ENCODE data around the gene GTF2H4.
"Not testable (repeated sequence)": the region's sequence is repeated elsewhere in the genome, so short reads cannot be mapped to it uniquely, and the experiment has no call there.

GTF2H4 gene

DNA sequence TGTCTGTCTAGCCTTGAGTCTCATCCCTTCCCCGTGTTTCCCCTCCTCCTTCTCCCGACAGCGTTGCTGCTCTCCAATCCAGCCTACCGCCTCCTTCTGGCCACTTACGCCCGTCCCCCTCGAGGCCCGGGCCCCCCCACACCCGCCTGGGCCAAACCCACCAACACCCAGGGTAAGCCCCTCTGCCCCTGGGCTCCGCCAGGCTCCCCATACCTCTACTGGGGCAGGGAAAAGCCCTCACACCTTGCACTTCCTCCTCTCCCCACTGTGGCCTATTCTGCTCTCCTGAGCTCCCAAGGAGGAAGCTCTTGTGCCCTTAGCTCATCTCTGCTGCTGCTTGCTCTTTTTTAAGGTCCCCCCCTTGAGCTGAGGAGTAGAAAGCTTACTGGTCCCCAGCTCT lies 12.7 kb upstream of the GTF2H4 start:
- DNase-seq: no peak

DNA sequence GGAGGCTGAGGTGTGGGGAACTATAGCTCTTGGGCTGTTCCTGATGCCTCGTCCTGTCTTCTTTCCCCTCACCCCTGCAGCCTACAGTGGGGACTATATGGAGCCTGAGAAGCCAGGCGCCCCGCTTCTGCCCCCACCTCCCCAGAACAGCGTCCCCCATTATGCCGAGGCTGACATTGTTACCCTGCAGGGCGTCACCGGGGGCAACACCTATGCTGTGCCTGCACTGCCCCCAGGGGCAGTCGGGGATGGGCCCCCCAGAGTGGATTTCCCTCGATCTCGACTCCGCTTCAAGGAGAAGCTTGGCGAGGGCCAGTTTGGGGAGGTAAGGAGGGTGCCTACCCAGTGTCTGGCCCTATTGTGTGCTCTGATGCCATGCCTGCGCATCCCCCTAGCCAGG lies 11.5 kb upstream of the GTF2H4 start:
- no peak for DNase-seq

DNA sequence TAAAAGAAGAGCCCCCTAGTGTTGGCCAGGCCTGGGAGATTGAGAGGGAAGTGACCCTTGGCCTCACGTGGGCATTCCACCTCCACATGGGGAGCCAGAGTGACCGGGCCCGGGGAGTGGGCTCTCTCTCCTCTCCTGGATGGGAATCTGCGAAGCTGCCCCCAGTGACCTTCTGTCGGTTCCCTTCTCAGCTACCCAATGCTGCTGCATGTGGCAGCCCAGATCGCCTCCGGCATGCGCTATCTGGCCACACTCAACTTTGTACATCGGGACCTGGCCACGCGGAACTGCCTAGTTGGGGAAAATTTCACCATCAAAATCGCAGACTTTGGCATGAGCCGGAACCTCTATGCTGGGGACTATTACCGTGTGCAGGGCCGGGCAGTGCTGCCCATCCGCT lies 10.1 kb upstream of the GTF2H4 start:
- no peak for DNase-seq

DNA sequence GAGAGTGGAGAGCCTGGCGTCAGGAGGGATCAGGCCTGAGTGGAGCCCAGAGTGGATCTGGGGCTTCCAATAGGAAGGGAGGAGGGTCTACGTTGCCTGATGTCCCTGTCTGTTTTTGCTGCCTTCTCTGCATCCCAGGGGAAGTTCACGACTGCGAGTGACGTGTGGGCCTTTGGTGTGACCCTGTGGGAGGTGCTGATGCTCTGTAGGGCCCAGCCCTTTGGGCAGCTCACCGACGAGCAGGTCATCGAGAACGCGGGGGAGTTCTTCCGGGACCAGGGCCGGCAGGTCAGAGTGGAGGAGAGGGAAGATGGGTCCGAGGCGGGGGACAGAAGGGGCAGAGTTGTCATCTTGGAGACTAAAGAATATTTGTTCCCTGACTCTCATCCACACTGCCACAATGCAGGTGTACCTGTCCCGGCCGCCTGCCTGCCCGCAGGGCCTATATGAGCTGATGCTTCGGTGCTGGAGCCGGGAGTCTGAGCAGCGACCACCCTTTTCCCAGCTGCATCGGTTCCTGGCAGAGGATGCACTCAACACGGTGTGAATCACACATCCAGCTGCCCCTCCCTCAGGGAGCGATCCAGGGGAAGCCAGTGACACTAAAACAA lies 9.2 kb upstream of the GTF2H4 start:
- no peak for DNase-seq

DNA sequence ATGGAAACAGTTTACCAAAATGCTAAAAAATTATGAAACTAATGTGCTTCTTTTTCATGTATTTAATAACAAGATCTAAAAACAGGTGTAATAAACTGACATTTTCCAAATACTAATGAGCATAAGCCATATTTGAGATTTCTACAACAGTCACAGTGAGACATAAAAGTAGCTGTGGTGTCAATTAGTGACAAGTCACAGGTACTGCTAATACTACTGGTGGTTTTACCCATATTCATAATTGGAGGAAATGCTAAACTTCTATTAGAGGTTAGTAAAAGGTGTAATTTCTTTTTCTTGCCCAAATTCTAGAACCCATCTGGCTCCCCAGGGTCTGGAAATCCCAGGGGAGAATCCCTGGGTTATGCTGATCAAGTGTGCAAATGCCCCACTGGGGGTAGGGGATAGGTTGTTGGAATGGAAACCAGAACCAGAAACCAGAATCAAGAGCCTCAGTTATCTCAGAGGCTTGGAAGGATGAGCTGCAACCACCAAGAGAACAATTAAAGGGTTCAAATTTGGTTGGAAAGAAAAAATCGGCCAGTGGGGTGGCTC lies 7.1 kb upstream of the GTF2H4 start:
- no peak for DNase-seq

DNA sequence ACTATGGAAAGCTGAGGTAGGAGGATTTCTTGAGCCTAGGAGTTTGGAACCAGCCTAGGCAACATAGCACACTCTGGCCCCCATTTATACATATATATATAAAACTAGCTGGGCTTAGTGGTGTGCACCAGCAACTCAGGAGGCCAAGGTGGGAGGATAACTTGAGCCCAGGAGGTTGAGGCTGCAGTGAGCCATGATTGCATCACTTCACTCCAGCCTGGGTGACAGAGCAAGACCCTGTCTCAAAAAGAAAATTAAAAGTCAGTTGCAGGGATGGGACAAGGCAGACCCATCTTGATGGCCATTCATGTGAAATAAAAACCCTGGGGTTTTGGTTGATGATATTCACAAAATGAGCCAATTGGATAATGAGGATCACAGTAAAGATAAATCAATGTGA lies 6.6 kb upstream of the GTF2H4 start:
- DNase-seq: no peak

DNA sequence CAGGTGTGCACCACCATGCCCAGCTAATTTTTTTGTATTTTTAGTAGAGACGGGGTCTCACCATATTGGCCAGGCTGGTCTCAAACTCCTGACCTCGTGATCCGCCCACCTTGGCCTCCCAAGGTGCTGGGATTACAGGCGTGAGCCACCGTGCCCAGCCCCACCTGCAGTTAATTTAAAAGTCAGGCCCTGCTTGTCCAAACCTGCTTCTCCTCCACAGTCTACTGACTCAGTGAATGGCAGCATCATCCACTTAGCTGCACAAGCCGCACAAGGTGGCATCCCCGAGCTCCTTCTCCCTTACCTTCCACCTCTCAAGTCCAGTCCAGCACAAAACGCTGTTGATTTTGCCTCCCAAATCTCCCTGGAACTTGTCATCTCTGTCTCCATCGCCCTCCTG lies 5.8 kb upstream of the GTF2H4 start:
- not testable (repeated sequence) for DNase-seq

DNA sequence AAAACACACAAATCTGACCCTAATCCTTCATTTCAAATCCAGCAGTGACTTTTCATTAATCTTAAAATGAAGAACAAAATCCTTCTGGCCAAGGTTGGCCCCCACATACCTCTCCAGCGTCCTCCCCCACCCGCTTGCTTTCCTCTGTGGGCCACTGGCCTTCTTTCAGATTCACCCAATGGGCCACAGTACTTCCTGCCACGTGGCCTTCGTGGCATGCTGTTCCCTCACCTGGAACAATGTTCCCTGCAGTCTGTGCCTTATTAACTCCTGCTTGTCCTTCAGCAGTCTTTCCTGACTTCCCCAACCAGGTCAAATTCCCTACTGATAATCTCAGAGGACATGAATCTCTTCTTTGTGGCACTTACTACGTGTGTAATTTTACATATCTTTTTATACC lies 5.3 kb upstream of the GTF2H4 start:
- DNase-seq: no peak

DNA sequence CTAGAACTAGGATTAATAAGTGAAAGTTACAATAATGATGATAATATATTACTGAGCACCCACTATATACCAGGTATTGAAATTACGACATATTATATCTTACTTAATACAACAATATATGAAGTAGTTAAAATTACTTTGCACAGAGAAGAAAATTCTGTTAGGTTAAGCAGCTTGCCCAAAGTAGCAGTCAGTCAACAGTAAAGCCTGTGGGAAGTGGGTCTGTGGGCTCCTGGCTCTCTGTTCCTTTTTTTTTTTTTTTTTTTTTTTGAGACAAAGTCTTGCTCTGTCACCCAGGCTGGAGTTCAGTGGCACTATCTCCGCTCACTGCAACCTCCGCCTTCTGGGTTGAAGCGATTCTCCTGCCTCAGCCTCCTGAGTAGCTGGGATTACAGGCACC lies 4.8 kb upstream of the GTF2H4 start:
- DNase-seq: no peak

DNA sequence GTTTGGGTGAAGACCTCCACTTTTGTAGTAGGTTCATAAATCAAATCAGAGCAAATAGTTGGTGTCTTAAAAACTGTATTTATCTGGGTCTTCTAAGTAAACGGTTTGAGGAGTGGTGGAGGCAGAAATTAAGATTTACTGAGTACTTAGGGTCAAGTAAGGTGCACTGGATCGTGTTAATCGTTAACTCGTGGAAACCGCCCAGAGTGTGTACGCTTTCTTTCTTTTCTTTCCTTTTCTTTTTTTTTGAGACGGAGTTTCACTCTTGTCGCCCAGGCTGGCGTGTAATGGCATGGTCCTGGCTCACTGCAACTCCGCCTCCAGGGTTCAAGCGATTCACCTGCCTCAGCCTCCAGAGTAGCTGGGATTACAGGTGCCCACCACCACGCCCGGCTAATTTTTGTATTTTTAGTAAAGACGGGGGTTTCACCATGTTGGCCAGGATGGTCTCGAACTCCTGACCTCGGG lies 683 bp upstream of the GTF2H4 start:
- DNase-seq: not testable (repeated sequence)

DNA sequence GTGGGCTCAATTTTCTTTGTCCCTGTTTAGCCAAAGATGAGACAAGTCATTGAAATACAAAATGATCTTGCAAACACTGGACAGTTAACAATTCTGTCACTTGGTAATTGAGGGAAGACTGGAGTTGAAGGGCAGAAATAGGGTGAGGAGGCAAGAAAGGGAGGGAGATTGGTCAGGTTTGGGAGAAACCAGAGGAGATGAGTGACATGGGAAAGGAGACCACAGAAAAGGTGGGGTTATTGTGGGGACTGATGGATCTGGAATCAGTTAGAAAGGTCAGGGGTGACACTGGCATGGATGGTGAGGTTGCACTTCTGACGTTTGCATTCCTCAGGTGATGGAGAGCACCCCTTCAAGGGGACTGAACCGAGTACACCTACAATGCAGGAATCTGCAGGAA lies 693 bp downstream of the GTF2H4 start:
- no peak for DNase-seq

DNA sequence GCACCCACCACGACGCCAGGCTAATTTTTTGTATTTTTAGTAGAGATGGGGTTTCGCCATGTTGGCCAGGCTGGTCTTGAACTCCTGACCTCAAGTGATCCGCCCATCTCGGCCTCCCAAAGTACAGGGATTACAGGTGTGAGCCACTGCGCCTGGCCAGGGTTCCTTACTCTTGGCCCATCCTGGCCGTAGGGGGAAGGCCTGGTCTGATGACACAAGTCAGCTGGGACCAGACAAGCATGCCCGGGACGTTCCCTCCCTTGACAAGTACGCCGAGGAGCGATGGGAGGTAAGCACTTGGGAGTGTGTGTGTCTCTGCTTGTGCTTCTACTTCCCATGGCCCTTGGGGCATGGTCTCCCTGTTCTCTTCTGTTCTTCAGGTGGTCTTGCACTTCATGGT lies 2.5 kb downstream of the GTF2H4 start:
- DNase-seq: not testable (repeated sequence)

DNA sequence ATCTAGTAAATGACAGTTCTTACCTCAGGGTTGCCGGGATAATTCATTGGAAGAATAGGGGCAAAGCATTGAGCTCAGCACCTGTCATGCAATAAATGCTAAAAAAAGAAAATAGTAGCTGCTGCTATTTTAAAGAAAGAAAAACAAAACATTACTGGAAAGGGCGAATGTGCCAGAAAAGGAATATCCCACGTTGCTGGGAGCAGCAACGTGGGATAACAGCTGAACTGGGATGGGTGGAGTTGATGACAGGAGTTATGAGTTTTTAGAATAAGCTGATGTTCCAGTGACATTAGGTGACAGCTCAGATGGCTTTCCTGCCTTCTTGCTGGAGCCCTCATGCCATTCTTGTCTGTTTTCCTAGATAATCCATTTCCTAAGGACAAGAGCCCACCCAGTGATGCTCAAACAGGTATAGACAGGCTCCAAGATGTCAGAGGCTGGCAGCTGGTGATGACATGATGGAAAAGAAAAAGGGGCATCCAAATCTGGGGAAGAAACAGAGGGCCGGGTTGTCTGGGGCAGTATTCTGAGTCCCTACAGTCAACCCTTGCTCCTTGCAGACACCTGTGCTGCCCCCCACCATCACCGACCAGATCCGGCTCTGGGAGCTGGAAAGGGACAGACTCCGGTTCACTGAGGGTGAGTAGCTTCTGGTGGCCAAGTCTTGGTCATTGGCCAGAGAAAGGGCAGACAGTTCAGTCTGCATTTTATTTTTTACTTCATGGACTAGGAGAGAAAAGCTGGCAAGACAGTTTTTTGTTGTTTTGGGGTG lies 4.9 kb downstream of the GTF2H4 start:
- no peak for DNase-seq

DNA sequence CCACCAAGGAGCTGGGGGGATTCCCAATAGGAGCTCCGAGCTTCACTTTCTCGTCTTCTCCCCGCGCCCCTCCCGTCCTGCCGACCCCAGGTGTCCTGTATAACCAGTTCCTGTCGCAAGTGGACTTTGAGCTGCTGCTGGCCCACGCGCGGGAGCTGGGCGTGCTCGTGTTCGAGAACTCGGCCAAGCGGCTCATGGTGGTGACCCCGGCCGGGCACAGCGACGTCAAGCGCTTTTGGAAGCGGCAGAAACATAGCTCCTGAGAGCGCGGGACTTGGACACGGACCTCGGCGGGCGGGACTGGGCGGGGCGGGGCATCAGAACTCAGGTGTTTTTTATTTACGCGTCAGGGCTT lies 5.7 kb downstream of the GTF2H4 start:
- no peak for DNase-seq

DNA sequence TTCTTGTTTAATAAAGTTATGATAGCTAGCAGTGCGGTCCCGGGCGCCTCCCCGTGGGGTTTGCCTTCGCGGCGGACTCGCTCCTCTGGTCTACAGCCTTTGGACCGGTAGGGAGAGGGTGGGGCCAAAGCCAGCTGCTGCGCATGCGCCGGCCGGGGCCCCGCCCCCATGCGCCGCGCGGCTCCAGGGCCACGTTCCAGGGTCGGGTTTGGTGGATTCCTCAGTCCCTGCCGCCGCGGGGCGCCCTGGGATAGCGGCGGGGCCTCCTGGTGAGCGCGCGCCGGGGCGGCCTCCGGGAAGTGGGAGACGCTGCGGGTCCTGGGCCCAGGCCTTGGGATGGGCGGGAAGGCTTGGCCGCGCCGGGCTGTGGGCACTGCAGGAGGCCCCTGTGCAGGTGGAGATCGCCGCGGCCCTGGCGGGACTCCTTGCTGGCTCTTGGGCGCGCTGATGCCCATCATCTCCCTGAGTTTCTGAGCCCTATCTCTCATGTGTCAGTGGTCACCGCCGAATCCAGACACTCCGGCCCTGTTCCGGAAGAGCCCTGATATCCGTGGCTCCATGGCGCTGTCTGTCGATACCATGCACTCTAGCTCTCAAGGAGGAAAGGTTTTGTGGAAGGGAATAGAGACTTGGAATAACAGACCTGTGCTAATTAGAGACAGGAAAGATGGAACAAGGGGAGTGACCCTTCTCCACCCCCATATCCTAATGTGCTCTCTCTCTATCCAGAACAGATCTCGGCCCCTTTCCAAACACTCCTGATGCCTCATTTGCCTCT lies 6.3 kb downstream of the GTF2H4 start, which contains the start of gene VARS2:
Gene VARS2, plus strand, starts transcription at position 163 of the 778 bp plus-strand sequence. Its CDS starts 599 bp downstream, at position 762.
- peak; percentile 92 for DNase-seq

DNA sequence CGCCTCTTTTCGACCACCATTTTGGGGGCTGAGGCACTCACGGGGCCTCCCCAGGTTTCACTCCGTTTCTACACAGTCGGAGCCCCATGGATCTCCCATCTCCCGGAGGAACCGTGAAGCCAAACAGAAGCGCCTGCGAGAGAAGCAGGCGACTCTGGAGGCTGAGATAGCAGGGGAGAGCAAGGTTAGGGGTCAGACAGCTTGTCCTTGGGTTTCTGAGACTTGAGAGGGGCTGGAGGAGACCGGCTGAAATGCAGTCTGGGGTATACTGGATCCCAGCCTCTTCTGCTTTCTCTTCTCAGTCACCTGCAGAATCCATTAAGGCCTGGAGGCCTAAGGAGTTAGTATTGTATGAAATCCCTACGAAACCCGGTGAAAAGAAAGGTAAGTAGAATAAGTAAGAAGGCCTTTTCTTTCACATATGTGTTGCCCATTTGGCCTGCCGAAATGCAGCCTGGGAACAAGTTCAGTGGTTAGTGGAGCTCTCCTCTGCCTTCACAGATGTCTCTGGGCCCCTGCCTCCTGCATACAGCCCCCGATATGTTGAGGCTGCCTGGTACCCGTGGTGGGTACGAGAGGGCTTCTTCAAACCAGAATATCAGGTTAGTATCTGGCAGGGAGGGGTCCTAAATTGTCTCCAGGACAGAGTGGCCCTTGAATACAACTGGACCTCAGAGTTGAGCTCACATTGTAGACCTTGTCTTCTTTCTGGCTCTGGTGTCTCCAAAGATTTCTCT lies 7.0 kb downstream of the GTF2H4 start:
- DNase-seq: no peak

DNA sequence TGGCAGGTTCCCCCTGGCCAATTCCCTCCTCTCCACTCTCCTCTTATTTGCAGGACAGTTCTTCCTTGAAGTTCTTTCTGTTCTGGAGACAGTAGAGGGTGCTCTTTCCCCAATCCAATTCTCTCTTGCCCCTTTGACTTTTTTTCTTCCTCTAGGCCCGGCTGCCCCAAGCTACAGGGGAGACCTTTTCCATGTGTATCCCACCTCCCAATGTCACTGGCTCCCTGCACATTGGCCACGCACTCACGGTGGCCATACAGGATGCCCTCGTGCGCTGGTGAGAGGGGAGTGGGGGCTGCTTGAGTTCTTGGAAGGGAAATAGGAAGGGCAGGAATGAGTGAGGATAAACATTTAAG lies 7.6 kb downstream of the GTF2H4 start:
- peak; percentile 70 for DNase-seq

DNA sequence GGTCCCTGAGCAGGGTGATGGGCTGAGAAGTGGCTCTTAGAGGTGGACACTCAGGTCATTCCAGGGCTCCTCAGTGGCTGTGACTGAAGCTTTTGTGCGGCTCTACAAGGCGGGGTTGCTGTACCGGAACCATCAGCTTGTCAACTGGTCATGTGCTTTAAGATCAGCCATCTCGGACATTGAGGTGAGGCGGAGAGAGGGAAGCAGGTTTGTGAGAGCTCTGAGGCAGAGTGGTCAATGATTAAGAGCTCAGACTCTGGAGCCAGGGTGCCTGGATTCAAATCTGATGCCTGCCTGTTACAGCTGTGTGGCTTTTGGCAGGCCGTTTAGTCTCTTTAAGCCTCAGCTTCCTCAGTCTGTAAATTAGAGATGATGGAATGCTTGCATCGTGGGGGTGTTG lies 9.0 kb downstream of the GTF2H4 start:
- no peak for DNase-seq

DNA sequence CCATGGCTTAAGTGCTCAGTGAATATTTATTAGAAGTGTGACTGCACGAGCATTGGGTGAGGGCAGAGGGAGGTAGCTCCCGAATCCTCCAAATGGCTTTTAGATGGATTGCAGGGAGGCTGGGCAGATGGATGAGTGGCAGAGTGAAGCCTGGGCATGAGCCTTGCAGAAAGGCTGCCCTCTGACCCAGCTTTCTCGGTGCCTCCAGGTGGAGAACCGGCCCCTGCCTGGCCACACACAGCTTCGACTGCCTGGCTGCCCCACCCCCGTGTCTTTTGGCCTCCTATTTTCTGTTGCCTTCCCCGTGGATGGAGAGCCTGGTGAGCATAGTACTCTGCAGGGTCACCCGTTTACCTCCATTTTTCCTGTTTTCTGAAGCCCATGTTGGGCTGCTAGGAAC lies 9.5 kb downstream of the GTF2H4 start:
- no peak for DNase-seq

DNA sequence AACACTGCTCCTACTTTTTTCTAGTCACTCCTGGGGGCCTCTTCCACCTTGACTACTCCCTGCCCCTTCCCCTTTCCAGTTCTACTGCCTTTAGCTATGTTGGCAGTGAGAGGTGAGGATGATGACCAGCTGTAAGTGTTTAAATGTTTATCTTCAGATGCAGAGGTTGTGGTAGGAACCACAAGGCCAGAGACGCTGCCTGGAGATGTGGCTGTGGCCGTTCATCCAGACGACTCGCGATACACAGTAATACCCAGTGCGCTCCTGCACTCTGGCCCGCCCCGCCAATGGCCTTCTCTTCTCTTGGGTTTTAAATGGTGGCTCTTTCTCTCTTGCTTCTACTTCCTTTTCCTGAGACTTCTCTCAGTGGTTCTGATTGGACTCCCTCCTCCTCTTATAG lies 10.7 kb downstream of the GTF2H4 start:
- DNase-seq: no peak

DNA sequence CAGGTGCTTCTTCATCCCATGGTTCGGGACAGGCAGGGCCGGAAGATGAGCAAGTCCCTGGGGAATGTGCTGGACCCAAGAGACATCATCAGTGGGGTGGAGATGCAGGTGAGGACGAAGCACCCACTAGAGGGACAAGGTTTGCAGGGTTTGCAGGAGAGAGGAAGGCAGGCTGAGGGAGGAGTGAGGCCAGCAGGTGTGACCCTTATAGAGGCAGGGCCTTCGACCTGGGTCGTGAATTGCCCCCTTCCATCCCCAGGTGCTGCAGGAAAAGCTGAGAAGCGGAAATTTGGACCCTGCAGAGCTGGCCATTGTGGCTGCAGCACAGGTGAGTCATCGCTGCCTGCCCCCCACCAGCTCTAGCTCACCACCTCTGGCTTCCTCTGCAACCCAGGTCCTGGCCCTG lies 14.4 kb downstream of the GTF2H4 start:
- DNase-seq: no peak

DNA sequence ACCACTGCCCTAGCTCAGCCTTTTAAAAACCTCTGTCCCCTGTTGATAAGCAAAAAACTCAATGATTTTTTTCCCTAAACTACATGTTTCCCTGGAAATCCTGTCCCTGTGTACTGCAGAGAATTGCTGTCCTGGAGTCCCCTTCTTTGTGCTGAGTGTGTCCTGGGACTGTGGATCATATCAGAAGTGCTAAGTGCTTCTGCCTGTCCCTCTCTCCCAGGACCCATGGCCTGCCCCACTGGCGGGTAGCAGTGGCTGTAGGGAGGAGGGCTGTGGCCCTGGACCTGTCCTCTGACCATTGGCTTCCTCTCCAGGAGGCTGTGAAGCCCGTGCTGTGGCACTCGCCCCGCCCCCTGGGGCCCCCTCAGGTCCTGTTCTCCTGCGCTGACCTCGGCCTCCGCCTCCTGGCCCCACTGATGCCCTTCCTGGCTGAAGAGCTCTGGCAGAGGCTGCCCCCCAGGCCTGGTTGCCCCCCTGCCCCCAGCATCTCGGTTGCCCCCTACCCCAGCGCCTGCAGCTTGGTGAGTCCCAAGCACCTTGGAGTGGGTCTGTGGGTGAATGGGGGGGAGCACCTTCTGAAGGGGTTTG lies 16.1 kb downstream of the GTF2H4 start:
- not testable (repeated sequence) for DNase-seq

DNA sequence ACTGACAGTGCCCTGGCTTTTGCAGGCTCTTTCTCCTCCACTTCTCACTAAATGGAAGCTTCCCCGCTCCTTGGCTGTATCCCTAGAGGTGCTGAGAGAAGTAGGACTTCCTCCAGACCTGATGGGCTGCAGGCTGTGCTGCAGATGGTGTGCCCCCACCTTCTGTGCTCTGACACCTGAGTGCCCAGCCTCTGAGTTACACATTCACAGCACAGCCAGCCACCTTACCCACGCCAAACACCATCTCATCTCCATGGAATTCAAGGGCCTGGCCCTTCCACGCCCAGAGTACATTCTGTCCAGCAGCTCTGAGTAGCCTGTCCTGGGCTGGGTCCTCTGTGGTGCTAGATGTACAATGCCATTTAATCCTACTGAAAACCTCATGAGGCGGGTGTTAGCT lies 18.6 kb downstream of the GTF2H4 start:
- DNase-seq: no peak
